Activated naive CD4-positive, alpha-beta T cell treated with anti-CD3 and anti-CD28 coated beads for 36 hours (primary cell): Measurements from ENCODE around the gene CCL5. TPM values are rescaled to one million over a fixed set of nuclear protein-coding genes. Genes with fewer than 3 reads are reported as not detected.
"Not testable (repeated sequence)": the region's sequence is repeated elsewhere in the genome, so short reads cannot be mapped to it uniquely, and the experiment has no call there.

ENCODE experiments used
- CTCF ChIA-PET: fragments of 350-600 bp; sonication (Branson Sonifier 250); formaldehyde crosslinking; loops from one replicate; lab custom pipeline; 2021; ENCODE audit warnings: antibody characterized with exemption; lab: Charles Lee
- DNase-seq: peaks from one replicate; pipeline ENCODE4 v3.0.0-alpha.2; 2020
- H3K27ac Mint-ChIP-seq: one replicate; pipeline ENCODE4 v1.8.0; 2021; ENCODE audit warnings: mild to moderate bottlenecking, mixed read lengths
- H3K27me3 Mint-ChIP-seq: one replicate; pipeline ENCODE4 v1.8.0; 2021; ENCODE audit warnings: low read depth, mixed read lengths
- H3K36me3 Mint-ChIP-seq: one replicate; pipeline ENCODE4 v1.8.0; 2021; ENCODE audit warnings: low read depth, mixed read lengths
- H3K4me1 Mint-ChIP-seq: one replicate; pipeline ENCODE4 v1.8.0; 2021; ENCODE audit warnings: low read depth, mixed read lengths
- H3K4me3 Mint-ChIP-seq: one replicate; pipeline ENCODE4 v1.8.0; 2021; ENCODE audit warnings: mild to moderate bottlenecking, moderate library complexity, mixed read lengths
- H3K9me3 Mint-ChIP-seq: one replicate; pipeline ENCODE4 v1.8.0; 2021; ENCODE audit warnings: mixed read lengths
- intact Hi-C: fragments of 100-400 bp; cut with micrococcal nuclease; formaldehyde crosslinking; loops from one replicate; pipeline ENCODE4 v1.15.1; 2023
- total RNA-seq, 2 experiments: library from RNA; stranded (reverse); gene quantifications; one replicate each; pipeline ENCODE4 v1.2.3, GENCODE V29; 2021

The CCL5 gene
- total RNA-seq, 2 experiments from 2014 or later: 1.9 to 2.5 TPM

DNA sequence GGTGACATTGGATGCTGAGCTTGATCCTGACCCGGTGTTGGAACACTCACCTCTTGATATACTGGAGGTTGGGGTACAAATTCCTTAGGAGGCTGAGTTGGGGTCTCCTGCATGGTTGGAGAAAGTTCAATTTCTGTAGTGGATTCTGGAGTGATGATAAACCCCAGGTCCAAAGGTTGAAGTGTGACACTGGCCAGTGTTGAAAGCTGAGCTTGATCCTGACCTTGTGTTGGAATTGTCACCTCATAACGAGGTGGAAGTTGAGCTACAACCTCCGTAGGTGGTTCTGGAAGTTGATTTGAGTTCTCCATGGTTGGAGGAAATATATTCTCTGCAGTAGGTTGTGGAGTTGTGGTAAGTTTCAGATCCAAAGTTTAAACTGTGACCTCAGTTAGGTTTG lies 29.2 kb upstream of the CCL5 start:
- intact Hi-C loops: no loop called here
- Mint-ChIP-seq H3K4me1 (no peaks in the 10 kb centered on the region), H3K9me3 (no peaks in the 10 kb centered on the region), H3K4me3 (no peak overlapping the region), H3K27me3 (no peaks in the 10 kb centered on the region), H3K36me3 (no peaks in the 10 kb centered on the region), H3K27ac (no peak overlapping the region)
- no peak for DNase-seq
- CTCF ChIA-PET: interaction anchor here (0.6 to 1.8 kb wide), 2 partner anchors 9 to 146 kb away, joined by 4 read pairs; no protein-coding TSS in a partner anchor

GRCh38 chr17:35907691-35908090 lies 27.5 kb upstream of the CCL5 start:
- Mint-ChIP-seq H3K4me3 (no peak overlapping the region), H3K9me3 (no peaks in the 10 kb centered on the region), H3K27me3 (no peaks in the 10 kb centered on the region), H3K27ac (no peak overlapping the region), H3K36me3 (no peaks in the 10 kb centered on the region), H3K4me1 (no peaks in the 10 kb centered on the region)
- DNase-seq: no peak
- CTCF ChIA-PET: no interaction called here
- intact Hi-C loops: no loop called here

GRCh38 chr17:35906926-35907637 lies 26.9 kb upstream of the CCL5 start:
- CTCF ChIA-PET: no interaction called here
- Mint-ChIP-seq H3K36me3 (no peaks in the 10 kb centered on the region), H3K4me1 (no peaks in the 10 kb centered on the region), H3K27me3 (no peaks in the 10 kb centered on the region), H3K9me3 (no peaks in the 10 kb centered on the region), H3K27ac (no peak overlapping the region), H3K4me3 (no peak overlapping the region)
- intact Hi-C loops: no loop called here
- DNase-seq: no peak

- DNase-seq: no peak
- Mint-ChIP-seq H3K27me3 (no peaks in the 10 kb centered on the region), H3K4me3 (no peak overlapping the region), H3K27ac (no peak overlapping the region), H3K36me3 (no peaks in the 10 kb centered on the region), H3K9me3 (no peaks in the 10 kb centered on the region), H3K4me1 (no peaks in the 10 kb centered on the region)
- intact Hi-C loops: no loop called here
- CTCF ChIA-PET: no interaction called here
Measured at GRCh38 chr17:35906191-35906925, 26.2 kb upstream of the CCL5 start.

DNA sequence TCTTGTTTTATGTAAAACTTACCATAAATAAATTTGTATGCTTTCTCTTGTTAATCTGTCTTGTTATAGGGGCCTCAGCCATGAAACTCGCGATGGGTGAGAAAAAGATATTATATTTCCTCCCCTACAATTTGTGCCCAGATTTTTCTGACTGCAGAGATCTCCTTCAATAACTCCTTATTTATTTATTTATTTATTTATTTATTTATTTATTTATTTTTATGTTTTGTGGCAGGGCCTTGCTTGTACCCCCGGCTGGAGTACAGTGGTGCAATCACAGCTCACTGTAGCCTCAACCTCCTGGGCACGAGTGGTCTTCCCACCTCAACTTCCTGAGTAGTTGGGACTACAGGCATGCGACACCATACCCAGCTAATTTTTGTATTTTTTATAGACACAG lies 23.3 kb upstream of the CCL5 start:
- CTCF ChIA-PET: no interaction called here
- intact Hi-C loops: no loop called here
- Mint-ChIP-seq H3K27me3 (peaks cover 2% of the 10 kb centered on the region), H3K4me3 (no peak overlapping the region), H3K9me3 (no peaks in the 10 kb centered on the region), H3K27ac (no peak overlapping the region), H3K4me1 (peaks cover 4% of the 10 kb centered on the region), H3K36me3 (no peaks in the 10 kb centered on the region)
- no peak for DNase-seq

DNA sequence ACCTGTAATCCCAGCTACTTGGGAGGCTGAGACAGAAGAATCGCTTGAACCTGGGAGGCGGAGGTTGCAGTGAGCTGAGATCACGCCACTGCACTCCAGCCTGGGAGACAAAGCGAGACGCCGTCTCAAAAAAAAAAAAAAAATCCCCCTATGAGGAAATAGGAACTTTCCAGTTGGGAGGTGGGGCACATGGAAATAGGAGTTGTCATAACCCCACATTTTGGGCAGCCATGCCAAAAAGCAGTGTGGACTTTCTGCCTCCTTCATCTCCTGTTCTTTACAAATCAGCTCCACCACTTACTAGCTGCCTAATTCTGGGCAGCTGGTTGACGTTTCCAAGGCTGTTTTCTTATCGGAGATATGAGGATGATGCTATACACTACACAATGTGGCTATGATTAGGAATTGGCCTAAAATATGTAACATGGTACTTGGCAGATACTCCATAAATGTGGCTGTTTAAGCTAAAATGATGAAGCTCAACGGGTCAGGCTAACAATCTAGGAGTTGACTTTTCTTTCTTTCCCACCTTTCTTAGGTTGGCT lies 21.5 kb upstream of the CCL5 start:
- intact Hi-C loops: no loop called here
- Mint-ChIP-seq H3K27me3 (peaks cover 2% of the 10 kb centered on the region), H3K36me3 (no peaks in the 10 kb centered on the region), H3K4me3 (no peak overlapping the region), H3K4me1 (peaks cover 12% of the 10 kb centered on the region), H3K9me3 (no peaks in the 10 kb centered on the region), H3K27ac (no peak overlapping the region)
- CTCF ChIA-PET: no interaction called here
- DNase-seq: no peak

- no peak for DNase-seq
- Mint-ChIP-seq H3K9me3 (no peaks in the 10 kb centered on the region), H3K4me1 (peaks cover 13% of the 10 kb centered on the region), H3K36me3 (no peaks in the 10 kb centered on the region), H3K27ac (no peak overlapping the region), H3K4me3 (no peak overlapping the region), H3K27me3 (peaks cover 2% of the 10 kb centered on the region)
- CTCF ChIA-PET: interaction anchor here (0.7 kb wide), 1 partner anchor 9 kb away, joined by 4 read pairs; no protein-coding TSS in a partner anchor
- intact Hi-C loops: no loop called here
Measured at GRCh38 chr17:35900708-35901480, 20.7 kb upstream of the CCL5 start.

DNA sequence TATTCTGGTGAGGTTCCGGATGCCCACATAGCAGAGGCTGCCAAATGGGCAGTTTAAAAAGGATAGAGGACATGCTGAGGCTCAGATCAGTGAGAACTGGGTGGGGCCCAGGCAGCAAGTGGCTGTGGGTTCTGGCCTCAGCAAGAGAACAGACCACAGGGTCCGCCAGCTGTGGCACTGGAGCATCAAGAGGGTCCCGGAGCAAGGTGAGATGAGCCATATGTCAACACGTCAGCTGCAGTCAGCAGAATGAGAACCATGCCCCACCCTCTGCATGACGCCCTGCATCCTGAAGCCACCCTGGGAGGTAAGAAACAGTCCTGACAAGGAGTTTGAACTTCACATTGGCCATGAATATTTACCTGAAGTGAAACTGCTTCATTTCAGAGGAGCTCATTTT lies 20.1 kb upstream of the CCL5 start:
- no peak for DNase-seq
- H3K27me3 Mint-ChIP-seq: peaks cover 2% of the 10 kb centered on the region
- intact Hi-C loops: no loop called here
- CTCF ChIA-PET: interaction anchor here (0.7 kb wide), 1 partner anchor 9 kb away, joined by 4 read pairs; no protein-coding TSS in a partner anchor
- H3K27ac Mint-ChIP-seq: no peak overlapping the region
- no peaks in the 10 kb centered on the region for H3K36me3 Mint-ChIP-seq
- H3K4me1 Mint-ChIP-seq: peaks cover 13% of the 10 kb centered on the region
- H3K9me3 Mint-ChIP-seq: no peaks in the 10 kb centered on the region
- H3K4me3 Mint-ChIP-seq: no peak overlapping the region

GRCh38 chr17:35898283-35899070 lies 18.3 kb upstream of the CCL5 start:
- no peaks in the 10 kb centered on the region for H3K9me3 Mint-ChIP-seq
- peaks cover 2% of the 10 kb centered on the region for H3K27me3 Mint-ChIP-seq
- H3K36me3 Mint-ChIP-seq: no peaks in the 10 kb centered on the region
- no peak overlapping the region for H3K4me3 Mint-ChIP-seq
- CTCF ChIA-PET: no interaction called here
- H3K27ac Mint-ChIP-seq: no peak overlapping the region
- peaks cover 13% of the 10 kb centered on the region for H3K4me1 Mint-ChIP-seq
- DNase-seq: peak; percentile 39
- intact Hi-C loops: no loop called here

- H3K36me3 Mint-ChIP-seq, H3K4me3 Mint-ChIP-seq, intact Hi-C loops, DNase-seq, H3K27me3 Mint-ChIP-seq, H3K9me3 Mint-ChIP-seq, H3K27ac Mint-ChIP-seq: not testable (repeated sequence)
- CTCF ChIA-PET: interaction anchor here (0.6 kb wide), 1 partner anchor 104 kb away, joined by 3 read pairs; no protein-coding TSS in a partner anchor
- H3K4me1 Mint-ChIP-seq: peaks cover 13% of the 10 kb centered on the region
Measured at GRCh38 chr17:35897772-35898171, 17.6 kb upstream of the CCL5 start.

GRCh38 chr17:35895636-35896587 lies 15.8 kb upstream of the CCL5 start:
- Mint-ChIP-seq H3K9me3 (no peaks in the 10 kb centered on the region), H3K4me1 (peaks cover 25% of the 10 kb centered on the region), H3K4me3 (no peak overlapping the region), H3K36me3 (no peaks in the 10 kb centered on the region), H3K27me3 (peaks cover 2% of the 10 kb centered on the region), H3K27ac (no peak overlapping the region)
- intact Hi-C loops: no loop called here
- DNase-seq: no peak
- CTCF ChIA-PET: no interaction called here
